ENCODE results near the gene LARP6.
"Not testable (repeated sequence)": the region's sequence is repeated elsewhere in the genome, so short reads cannot be mapped to it uniquely, and the experiment has no call there.

LARP6 gene

GRCh38 chr15:70853973-70854665 lies at the start of gene LARP6:
Gene LARP6, minus strand, starts transcription at chr15:70854157. Its CDS starts 69 bp downstream, at chr15:70854088.
- DNase-seq (ENCODE audit: low read depth in 3 of 3): peak in 2 of 3 experiments; percentile 3 to 30

DNA sequence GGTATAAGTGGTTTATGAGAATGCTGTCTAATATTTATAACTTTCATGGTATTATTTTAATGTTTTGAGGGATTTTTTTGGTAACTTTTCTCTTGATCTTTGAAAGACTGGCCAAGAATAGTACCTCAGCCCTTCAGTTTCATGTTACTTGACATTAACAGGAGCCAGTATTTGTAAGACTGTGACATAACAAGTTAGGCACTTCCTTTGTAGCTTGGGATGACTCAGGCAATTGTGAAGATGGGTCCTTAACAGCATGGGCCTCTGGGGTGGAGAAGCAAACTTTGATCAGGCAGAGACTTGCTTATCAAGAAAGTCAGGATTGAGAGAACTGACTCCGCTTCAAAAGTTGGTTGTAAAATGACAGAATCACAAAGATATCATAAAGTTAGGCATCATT lies 48.1 kb upstream of the LARP6 start:
- no peak for DNase-seq (ENCODE audit: low read depth in 3 of 3)

DNA sequence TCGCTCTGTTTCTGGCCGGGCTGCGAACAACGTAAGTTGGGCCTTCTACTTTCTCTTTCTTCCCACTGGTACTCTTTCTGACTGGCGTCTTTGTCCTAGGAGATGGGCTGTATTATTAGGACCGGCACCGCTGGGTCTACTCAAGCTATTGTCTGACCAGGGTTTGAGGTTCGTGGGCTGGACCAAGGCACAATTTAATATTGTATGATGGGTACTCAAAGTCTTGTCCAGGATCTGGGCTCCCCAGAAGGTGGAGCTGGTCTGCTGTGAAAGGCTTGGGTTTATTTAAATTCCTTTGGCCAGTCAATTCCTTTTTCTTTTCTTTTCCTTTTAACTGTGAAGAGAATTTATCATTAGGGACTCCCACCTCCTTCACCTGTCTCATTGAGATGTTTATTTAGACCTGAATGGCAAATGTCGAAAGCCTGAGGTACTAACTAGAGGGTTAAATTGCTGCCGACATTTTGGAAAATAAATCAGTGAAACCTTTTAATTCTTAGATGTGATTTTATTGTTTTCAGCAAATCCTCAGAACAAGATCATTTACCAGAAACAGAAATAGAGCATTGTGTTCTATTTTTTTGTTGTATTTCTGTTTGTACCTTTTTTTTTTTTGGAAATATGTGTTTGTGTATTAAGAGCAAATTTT lies 39.1 kb upstream of the LARP6 start:
- no peak for DNase-seq (ENCODE audit: low read depth in 3 of 3)

DNA sequence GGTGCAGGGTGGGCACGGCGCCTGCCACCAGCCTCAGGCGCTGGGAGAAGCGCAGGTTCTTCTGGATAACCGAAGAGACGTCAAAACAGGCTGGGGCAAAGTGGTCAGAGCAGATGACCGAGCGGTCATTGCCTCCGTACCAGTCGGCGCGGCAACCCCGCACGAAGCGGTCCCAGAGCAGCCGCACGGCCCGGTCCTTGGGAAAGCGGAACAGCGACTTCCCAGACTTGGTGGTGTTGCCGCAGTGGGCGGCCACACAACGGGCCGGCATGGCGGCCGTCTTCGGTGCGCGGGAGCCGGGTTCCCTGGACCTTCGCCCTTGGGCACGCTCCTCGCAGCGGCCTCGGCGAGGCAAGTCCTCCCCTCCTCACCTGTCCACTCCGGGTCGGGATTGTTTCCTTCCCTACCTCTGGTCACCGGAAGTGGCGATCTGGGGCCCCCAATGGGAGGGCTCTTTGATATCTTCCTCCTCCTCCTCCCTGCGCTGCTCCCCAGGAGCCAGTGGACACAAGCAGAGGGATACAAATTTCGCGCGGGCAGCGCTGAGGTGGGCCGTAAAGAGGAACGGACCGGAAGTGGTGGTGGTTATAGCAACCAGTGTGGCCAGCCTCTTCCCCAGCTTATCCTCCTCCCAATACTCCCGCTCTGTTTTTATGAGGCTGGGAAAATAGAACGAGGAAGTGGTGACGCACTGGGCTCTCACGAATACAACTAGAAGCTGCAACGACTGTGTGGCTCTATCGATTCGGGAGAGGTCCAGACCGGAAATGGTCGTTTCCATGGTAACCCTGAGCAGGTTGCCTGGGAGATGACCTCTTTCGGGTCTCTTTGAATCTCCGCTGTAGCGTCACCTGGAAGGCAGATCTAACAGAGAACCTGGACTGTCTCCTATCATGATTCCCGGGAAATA lies 38.3 kb upstream of the LARP6 start, which contains the start of the genes LRRC49 and THAP10:
TSS of gene LRRC49 (plus strand) at position 825 of the 910 bp plus-strand sequence. CDS start at position 894, 69 bp downstream.
TSS of gene THAP10 (minus strand) at position 432 of the 910 bp plus-strand sequence. CDS start at position 271, 161 bp downstream.
- peak; percentile 5 to 51 (median 15) for DNase-seq (ENCODE audit: low read depth in 3 of 3)

DNA sequence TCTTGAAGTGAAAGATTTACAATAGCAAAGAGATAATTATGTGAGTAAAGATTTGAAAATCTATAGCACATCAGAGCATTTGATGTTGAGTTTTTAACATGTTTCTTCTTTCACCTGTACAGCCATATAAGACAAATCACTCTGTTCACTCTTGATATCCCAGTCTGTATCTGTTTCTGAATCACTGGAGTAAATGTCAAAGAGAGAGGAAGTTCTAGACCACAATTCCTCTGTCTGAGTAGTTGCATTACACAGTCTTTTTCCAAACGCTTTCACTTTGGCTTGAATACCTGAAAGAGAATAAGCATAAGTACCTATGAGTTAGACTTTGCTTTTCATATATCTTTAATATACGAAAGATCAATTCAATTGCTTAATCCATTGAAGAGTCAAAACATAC lies 28.4 kb upstream of the LARP6 start:
- no peak for DNase-seq (ENCODE audit: low read depth in 3 of 3)

DNA sequence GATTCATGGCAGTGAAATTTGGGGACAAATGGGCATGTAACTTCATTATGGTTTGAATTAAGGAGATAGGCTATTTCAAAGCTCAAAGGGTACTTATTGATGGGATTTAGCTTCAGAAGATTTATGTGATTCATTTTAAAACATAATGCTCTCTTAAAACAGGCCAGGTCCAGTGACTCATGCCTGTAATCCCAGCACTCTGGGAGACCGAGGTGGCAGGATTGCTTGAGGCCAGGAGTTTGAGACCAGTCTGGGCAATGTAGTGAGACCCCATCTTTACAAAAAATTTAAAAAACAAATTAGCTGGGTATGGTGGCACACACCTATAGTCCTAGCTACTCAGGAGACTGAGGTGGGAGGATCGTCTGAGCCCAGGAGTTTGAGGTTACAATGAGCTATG lies 26.8 kb upstream of the LARP6 start:
- no peak for DNase-seq (ENCODE audit: low read depth in 3 of 3)

GRCh38 chr15:70879401-70879800 lies 25.4 kb upstream of the LARP6 start:
- no peak for DNase-seq (ENCODE audit: low read depth in 3 of 3)

DNA sequence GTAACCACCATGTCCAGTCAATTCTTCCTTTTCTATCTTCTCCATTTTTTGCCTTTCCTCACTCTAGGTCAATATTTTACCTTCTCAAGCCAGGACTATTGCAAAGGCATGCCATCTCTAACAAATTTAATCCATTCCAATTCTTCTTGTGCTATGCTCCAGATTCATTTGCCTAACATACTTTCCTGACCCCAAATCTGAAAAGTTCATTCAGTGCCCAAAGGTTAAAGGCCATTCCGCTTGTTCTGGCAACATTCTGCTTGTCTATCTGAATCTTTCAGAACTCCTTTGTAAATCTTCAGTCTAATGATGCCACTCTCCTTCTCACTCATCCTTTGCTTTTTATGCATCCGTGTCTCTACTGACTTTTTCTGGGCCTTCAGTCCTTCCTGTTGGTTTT lies 22.7 kb upstream of the LARP6 start:
- no peak for DNase-seq (ENCODE audit: low read depth in 3 of 3)

GRCh38 chr15:70876011-70876410 lies 22.1 kb upstream of the LARP6 start:
- no peak for DNase-seq (ENCODE audit: low read depth in 3 of 3)

- no peak for DNase-seq (ENCODE audit: low read depth in 3 of 3)
Measured at GRCh38 chr15:70875001-70875782, 21.2 kb upstream of the LARP6 start.

GRCh38 chr15:70873232-70874054 lies 19.5 kb upstream of the LARP6 start:
- DNase-seq (ENCODE audit: low read depth in 3 of 3): no peak

- not testable (repeated sequence) for DNase-seq (ENCODE audit: low read depth in 3 of 3)
Measured at GRCh38 chr15:70871490-70871889, 17.5 kb upstream of the LARP6 start.

- no peak for DNase-seq (ENCODE audit: low read depth in 3 of 3)
Measured at GRCh38 chr15:70870051-70870450, 16.1 kb upstream of the LARP6 start.

- no peak for DNase-seq (ENCODE audit: low read depth in 3 of 3)
Measured at GRCh38 chr15:70869346-70869745, 15.4 kb upstream of the LARP6 start.

DNA sequence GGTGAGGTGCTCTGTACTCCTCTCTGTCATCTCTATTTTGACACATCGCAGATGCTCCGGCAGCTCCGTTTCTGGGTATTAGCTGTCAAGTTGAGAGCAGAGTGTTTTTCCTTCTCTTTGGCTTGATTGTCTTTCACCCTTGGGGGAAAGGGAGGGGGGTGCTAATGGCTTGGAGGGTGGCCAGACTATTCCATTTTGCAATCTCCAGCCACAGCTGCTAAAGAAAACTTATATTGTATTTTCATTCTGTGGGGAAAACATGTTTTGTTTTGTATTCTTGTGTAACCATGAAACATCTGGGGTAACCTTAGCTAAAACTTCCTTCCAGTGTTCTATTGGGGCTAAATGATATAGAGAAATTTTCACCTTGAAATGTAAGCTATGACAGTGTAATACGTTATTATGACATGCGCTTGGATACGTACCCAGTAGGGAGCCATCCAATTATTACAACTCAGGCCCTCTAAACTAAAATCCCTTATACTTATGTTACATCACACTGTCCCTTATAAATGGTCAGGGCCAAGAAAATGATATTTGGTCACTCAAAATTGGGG lies 14.0 kb upstream of the LARP6 start:
- DNase-seq (ENCODE audit: low read depth in 3 of 3): no peak

DNA sequence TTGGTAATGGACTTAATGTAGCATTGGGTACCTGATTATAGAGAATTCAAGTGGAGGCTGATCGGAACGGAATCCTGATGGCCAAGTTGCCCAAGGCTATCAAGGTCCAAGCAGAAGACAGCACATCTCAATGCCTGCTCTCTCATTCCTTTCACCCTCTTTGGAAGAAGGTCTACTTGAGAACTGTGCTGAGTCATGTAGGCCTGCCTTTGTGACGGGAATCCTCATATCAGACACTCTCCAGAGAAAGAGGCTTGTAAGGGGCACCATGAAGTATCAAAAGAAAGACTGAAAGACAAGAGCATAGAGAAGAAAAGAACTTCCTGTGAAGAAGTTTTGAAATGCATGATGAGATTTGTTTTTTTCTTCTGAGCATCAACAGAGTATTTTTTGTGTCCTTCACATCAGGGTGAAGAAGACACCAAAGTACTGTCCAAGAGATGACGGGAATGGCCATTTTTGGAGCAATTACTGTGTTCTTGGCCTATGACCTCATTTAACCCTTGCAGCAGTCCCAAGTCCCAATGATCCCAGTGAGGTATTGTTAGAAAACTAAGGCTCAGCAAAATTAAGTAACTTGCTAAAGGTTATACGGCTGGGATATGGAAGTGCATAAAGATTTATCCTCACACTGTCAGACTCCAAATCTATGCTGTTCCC lies 13.2 kb upstream of the LARP6 start:
- DNase-seq (ENCODE audit: low read depth in 3 of 3): no peak

- DNase-seq (ENCODE audit: low read depth in 3 of 3): no peak
Measured at GRCh38 chr15:70863450-70864218, 9.7 kb upstream of the LARP6 start.

DNA sequence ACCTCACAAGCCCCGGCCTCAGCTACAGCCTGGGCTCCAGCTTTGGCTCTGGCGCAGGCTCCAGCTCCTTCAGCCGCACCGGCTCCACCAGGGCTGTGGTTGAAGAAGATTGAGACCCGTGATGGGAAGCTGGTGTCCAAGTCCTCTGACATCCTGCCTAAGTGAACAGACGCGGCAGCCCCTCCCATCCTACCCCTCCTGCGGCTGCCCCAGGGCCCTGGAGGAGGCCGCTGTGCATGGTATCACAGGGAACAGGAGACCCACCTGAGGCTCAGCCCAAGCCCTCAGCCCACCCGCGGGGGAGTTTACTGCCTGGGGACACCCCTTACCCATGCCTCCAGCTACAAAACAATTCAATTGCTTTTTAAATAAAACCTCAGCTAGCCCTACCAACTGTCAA lies 6.0 kb upstream of the LARP6 start:
- no peak for DNase-seq (ENCODE audit: low read depth in 3 of 3)

Measured in stimulated activated CD4-positive, alpha-beta T cell treated with anti-CD3 and anti-CD28 coated beads, TNF-alpha, amount 100 ng/mL, for 24 hours (primary cell).